Epithelial cell of prostate (primary cell): Measurements from ENCODE around the gene CST7.
"Not testable (repeated sequence)": the region's sequence is repeated elsewhere in the genome, so short reads cannot be mapped to it uniquely, and the experiment has no call there.

ENCODE experiments used
- DNase-seq: peaks from one replicate; pipeline ENCODE4 v3.0.0-alpha.2; 2011; ENCODE audit warnings: low read depth, low spot score
- H3K27ac ChIP-seq: fragments of 450-650 bp; 2 replicates; pipeline ENCODE4 v1.5.1; 2017; ENCODE audit warnings: mild to moderate bottlenecking

Gene CST7

GRCh38 chr20:24996449-24997377 lies 47.6 kb downstream of the CST7 start:
- no peak for DNase-seq
- H3K27ac ChIP-seq: no peak overlapping the region

GRCh38 chr20:24998121-24998520 lies 49.1 kb downstream of the CST7 start:
- DNase-seq: no peak
- H3K27ac ChIP-seq: no peak overlapping the region

- no peak overlapping the region for H3K27ac ChIP-seq
These were observed 49.8 kb downstream of the CST7 start for GRCh38 chr20:24998631-24999445.

GRCh38 chr20:24999568-24999967 lies 50.5 kb downstream of the CST7 start:
- no peak overlapping the region for H3K27ac ChIP-seq
- DNase-seq: no peak

More at GRCh38 chr20:24998631-24999445, 49.8 kb downstream of the CST7 start:
- DNase-seq: no peak

- DNase-seq: peak; percentile 84
- peak overlapping the region; percentile 25 for H3K27ac ChIP-seq
These were observed 51.3 kb downstream of the CST7 start for GRCh38 chr20:25000268-25000801.

- not testable (repeated sequence) for H3K27ac ChIP-seq, DNase-seq
These were observed 52.3 kb downstream of the CST7 start for GRCh38 chr20:25001323-25001722.

- H3K27ac ChIP-seq: no peak overlapping the region
- no peak for DNase-seq
These were observed 53.9 kb downstream of the CST7 start for GRCh38 chr20:25003002-25003401.

- no peak for DNase-seq
These were observed 56.2 kb downstream of the CST7 start for GRCh38 chr20:25005220-25005619.

GRCh38 chr20:25005661-25006060 lies 56.6 kb downstream of the CST7 start:
- H3K27ac ChIP-seq: no peak overlapping the region
- no peak for DNase-seq

More at GRCh38 chr20:25005220-25005619, 56.2 kb downstream of the CST7 start:
- no peak overlapping the region for H3K27ac ChIP-seq

GRCh38 chr20:25006431-25007167 lies 57.5 kb downstream of the CST7 start:
- no peak overlapping the region for H3K27ac ChIP-seq

GRCh38 chr20:25007491-25008305 lies 58.6 kb downstream of the CST7 start:
- no peak for DNase-seq
- no peak overlapping the region for H3K27ac ChIP-seq

More at GRCh38 chr20:25006431-25007167, 57.5 kb downstream of the CST7 start:
- DNase-seq: no peak

GRCh38 chr20:25008388-25009217 lies 59.5 kb downstream of the CST7 start:
- DNase-seq: no peak
- H3K27ac ChIP-seq: no peak overlapping the region
